ENCODE results near the gene LDAH.

LDAH gene

GRCh38 chr2:20649976-20650375, 172.9 kb downstream of the LDAH start:
- no peak for DNase-seq

GRCh38 chr2:20649576-20649975, 173.3 kb downstream of the LDAH start:
- peak; percentile 43 for DNase-seq

GRCh38 chr2:20648831-20649230, 174.1 kb downstream of the LDAH start:
- no peak for DNase-seq

- no peak for DNase-seq
Measured at GRCh38 chr2:20648206-20648605, 174.7 kb downstream of the LDAH start.

GRCh38 chr2:20647738-20648137, 175.2 kb downstream of the LDAH start:
- no peak for DNase-seq

GRCh38 chr2:20647211-20647610, 175.7 kb downstream of the LDAH start:
- DNase-seq = no peak

- no peak for DNase-seq
Measured at GRCh38 chr2:20646446-20646845, 176.5 kb downstream of the LDAH start.

GRCh38 chr2:20645761-20646160, 177.1 kb downstream of the LDAH start:
- no peak for DNase-seq

GRCh38 chr2:20645301-20645701, 177.6 kb downstream of the LDAH start:
- DNase-seq = no peak

- DNase-seq = no peak
Measured at GRCh38 chr2:20643826-20644225, 179.1 kb downstream of the LDAH start.

- no peak for DNase-seq
Measured at GRCh38 chr2:20643060-20643459, 179.8 kb downstream of the LDAH start.

GRCh38 chr2:20642055-20642971, 180.6 kb downstream of the LDAH start:
- peak; percentile 49 for DNase-seq

- DNase-seq = no peak
Measured at GRCh38 chr2:20641123-20641985, 181.5 kb downstream of the LDAH start.

GRCh38 chr2:20640411-20641122, 182.3 kb downstream of the LDAH start:
- no peak for DNase-seq

- no peak for DNase-seq
Measured at GRCh38 chr2:20638646-20639430, 184.1 kb downstream of the LDAH start.

GRCh38 chr2:20638014-20638413, 184.9 kb downstream of the LDAH start:
- no peak for DNase-seq

GRCh38 chr2:20637147-20637546, 185.8 kb downstream of the LDAH start:
- no peak for DNase-seq

- DNase-seq = peak; percentile 47
Measured at GRCh38 chr2:20635675-20636584, 187.0 kb downstream of the LDAH start.

- DNase-seq = no peak
Measured at GRCh38 chr2:20635113-20635510, 187.8 kb downstream of the LDAH start.

GRCh38 chr2:20634507-20635112, 188.3 kb downstream of the LDAH start:
- no peak for DNase-seq
